GM19240 (cell line): ENCODE results near the gene BCAS3.

ENCODE experiments used
- DNase-seq: peaks from one replicate; pipeline ENCODE4 v3.0.0; 2011; ENCODE audit warnings: low spot score; ENCODE audit not compliant: insufficient read length

Gene BCAS3

GRCh38 chr17:61187038-61187437 lies 509.4 kb downstream of the BCAS3 start:
- no peak for DNase-seq

DNA sequence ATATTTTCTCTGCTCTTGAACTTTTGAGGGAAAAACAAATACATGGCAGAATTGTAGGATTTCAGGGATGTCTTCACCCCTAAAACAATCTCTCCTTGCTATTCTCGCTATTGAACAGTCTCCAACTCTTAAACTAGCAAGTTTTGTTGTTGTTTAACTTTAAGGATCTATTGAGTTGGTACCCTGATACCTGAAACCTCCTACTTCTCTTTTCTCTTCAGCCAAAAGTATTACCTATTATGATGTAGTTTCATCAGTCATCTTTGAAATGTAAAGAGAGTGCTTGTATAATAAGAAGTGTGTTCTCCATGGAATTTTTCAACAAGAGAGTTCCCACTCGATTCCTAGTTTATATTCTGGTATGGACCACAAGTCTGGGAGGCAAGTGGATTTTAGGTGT lies 510.4 kb downstream of the BCAS3 start:
- no peak for DNase-seq

DNA sequence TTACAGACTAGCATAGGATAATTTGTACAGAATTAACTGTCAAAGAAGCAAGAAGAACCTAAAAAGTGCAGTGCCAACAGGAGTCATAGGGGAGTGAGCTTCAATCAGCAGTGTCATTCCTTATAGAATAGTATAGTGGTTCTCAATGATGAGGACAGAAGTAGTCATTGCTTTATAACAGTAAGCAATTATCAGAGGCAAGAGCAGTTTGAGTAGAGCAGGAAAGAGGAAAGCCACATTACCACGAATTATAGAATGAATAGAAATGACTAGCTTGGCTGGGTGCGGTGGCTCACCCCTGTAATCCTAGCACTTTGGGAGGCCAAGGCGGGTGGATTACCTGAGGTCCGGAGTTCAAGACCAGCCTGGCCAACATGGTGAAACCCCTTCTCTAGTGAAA lies 512.3 kb downstream of the BCAS3 start:
- no peak for DNase-seq

DNA sequence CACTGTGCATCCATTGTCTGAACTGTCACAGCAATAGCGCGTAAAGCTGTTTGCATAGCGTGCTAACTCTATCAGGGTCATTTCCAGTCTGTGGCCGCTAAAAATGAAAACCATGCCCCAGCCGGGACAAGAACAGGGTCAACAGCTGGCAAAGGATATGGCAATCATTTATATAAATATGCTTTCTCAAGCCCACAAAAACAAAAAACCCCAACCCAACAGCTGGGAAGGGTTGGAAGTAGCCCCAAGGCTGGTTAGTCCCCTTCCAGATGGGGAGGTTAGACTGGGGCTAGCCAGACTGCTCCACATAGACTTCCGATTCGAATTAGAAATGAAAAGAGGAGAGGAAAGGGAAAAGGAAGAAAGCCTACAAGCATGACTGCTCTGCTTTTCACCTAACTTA lies 518.7 kb downstream of the BCAS3 start:
- no peak for DNase-seq

DNA sequence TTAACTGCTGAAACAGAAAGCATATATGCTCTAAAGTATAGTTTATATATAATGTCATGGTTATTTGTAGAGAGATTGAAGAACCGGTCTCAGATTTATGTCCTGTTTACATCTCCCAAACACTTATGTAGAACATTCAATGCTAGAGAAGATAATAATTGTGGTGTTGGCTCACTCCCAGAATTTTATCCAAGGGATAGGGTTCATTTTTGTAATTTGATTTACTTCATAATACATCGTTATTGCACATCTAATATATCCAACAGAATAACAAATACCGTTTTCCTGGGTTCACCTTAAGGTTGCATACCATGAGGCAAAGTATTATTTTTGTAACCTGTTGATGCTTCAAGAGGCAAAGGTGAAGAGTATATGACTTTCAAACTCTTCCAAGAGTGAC lies 519.1 kb downstream of the BCAS3 start:
- no peak for DNase-seq

DNA sequence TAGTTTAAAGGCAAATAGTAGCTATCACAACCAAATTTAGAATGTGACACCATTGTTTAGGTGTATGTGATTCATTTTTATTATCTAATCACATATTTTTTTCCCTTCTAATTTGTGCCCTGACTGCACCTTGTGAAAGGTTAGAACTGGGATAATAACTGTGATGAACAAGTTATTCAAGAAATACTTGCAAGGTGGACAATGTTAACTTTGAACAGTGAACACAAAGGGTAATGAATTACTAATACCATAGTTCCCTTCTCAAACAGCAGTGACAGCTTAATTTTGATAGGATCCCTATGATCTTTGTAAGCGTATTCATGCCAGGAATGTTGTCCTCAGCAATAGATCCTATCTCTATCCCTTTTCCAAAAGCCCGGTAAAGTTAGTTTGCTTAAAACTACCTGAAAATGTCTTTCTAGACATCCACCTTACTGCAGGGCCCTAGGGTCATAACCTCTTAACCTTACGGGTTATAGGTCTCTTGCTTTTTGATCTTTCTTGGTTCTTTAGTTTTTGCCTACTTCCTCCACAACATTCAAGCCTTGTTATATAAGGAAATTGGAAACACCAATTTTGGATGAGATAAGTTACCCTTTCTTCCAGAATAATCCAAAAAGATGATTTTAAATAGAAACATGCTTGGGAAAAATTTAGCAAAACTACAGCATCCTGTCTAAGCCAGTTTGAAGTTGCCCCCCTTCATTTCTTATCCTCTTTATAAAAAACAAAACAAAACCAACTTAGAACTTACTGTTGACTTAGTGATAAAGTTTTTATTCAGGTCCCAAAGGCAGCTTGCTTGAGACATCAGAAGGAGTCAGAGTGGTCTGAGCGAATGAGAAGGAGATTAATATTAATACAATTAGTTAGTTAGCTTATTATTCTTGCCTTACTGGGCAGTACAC lies 522.0 kb downstream of the BCAS3 start:
- DNase-seq: no peak

DNA sequence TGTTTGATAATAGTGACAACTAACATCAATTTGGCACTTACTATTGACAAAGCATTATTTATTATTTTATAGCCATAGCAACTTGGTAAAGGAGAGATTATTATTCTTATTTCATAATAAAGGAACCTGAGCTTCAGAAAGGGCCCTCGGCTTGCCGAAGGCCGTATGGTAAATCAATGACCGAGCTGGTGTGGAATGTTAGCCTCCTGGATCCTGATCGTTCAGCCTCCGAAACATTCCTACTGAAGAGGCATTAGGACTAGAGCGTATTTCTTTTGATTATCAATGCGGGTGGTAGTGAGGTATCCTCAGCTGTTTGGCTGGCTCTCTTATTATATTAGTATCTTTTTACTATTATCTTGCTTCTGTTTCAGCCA lies 522.7 kb downstream of the BCAS3 start:
- DNase-seq: no peak

DNA sequence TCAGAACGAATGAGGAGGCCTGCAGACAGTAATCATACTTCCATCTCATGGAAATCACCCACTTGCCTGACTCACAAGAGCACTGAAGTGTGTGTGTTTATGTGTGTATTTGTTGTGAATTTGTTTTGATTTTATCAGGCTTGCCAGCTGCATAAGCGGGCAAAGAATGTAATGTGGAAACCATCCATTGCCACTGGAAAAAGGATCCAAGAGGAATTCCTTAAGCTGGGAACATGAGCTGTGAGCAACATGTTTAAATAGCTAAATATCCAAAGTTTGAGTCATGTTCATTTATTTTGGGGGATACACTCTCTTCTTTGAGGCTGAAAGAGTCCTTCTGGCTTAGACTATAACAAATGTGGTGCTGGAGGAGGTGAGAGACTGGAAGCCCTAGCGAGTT lies 523.6 kb downstream of the BCAS3 start:
- no peak for DNase-seq

DNA sequence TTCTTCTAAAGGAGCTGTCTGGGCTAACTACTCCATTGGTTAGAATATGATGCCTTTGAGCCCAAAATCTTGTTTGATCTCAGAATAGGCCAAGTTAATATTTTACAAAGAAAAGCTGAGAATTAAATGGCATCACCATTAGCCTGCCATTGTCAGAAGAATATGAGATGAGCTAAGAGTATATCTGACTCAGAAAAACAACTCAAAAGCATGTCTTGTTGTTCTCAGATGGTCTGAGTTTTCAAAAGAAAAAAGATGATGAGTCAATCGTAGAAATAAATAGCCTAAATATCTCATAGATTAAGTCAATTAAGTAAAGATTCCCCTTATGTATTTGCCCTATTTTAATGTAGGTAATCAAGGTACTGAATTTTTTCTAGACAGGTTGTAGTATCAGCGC lies 524.9 kb downstream of the BCAS3 start:
- DNase-seq: no peak

DNA sequence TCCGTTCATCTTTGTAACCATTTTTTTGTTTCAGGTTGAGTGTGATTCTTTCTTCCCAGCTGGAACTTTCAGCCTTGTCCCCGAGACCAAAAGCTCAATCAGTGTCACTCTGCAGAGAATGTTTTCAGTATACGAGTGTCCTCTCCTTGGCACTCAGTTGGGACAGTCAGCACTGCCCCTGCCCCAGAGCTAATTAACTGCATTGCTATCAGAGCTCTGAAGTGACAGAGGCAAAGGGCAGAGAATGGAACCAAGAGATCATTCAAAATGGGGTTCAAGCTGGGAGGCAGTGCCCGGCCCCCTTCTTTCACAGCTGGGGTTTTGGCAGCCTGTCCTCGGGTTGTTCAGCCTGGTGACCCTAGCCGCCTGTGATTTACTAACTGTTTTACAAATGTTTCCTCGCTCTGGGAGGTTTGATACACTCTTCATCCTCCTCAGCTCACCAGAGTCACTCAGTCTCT lies 526.0 kb downstream of the BCAS3 start:
- DNase-seq: no peak

DNA sequence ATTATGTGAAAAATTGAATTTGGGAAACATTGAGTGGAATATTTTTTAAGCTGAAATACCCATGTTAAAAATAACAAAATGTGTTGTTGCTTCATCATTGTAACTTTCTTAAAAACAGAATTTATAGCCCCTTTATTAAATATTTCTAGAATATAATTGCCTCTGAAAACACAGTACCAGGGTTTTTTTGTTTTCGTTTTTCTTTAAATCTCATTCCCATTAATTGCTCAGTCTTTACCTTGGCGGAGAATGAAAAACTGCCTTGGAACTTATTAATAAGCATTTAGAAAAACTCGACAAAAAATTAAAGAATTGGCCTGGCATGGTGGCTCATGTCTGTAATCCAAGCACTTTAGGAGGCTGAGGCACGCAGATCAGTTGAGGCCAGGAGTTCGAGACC lies 526.8 kb downstream of the BCAS3 start:
- no peak for DNase-seq

DNA sequence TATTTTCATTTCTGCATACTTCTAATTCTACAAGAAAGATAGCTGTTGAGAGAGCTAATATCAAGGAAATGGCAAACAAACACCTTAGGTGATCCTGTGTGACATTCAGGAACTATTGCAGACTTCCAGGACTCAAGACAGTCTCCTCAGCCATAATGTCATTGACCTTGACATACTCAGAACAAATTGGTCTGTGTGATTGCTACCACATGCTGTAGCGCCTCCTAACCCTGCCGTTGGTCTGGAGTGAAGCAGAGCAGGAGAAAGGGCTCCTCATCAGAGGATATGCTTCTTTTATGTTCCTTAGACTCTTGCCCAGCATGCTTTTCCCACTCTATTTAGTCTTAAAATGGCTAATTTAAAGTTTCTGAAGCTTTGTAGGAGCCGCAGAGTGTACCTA lies 527.8 kb downstream of the BCAS3 start:
- DNase-seq: no peak

DNA sequence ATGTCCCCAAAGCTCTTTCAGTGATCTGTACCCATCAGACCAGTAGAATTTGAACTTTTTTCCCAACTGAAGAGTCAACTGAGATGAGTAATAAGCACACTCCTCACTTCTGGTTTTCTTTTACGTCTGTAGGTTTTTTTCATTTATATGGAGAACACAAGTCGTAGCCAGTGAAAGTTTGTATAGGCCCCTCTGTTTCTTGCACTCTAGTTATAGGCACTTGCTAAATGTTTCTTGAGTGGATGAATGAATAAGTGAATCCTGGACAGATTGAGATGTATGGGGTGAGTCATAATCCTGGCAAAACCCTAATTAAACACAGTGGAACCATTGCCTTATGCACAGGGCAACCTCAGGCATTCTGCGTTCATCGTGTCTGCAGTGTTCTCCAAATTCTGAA lies 528.3 kb downstream of the BCAS3 start:
- DNase-seq: no peak

GRCh38 chr17:61206922-61207321 lies 529.3 kb downstream of the BCAS3 start:
- no peak for DNase-seq

DNA sequence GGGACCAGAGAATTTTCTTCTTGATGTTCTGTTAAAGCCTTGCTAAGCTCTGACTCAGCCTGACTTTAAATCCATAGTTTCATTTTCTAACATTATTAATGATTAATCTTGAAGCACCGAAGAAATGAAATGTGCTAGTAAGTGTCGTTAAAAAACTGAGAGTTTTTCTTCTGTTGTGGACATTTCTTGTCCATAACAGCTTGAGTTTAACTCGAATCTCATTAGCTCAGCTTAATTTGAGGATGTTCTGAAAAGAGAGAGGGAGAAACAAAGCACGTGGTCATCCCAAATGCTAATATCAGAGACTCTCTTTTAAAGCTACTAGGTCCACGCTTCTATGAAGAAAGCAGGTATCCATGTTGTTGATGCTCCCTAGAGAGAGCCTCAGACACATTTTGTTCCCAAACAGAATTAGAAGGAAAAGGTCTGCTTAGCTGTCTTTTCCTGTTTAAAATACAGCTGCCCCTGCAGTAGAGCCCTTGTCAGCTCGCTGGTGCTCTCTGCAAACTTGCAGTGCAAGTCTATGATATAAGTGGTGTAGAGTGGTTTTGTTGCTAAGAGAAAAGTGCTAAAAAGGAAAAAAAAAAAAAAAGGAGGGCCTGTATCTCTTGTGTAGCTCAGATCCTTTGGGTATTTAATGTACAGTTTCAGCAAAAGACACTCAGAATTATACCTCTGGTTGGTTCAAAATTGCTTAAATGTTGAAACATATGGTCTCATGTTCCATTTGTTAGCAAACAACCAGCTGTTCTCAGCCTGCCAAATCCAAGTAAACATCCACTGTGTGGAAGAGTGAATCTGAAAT lies 530.9 kb downstream of the BCAS3 start:
- no peak for DNase-seq

DNA sequence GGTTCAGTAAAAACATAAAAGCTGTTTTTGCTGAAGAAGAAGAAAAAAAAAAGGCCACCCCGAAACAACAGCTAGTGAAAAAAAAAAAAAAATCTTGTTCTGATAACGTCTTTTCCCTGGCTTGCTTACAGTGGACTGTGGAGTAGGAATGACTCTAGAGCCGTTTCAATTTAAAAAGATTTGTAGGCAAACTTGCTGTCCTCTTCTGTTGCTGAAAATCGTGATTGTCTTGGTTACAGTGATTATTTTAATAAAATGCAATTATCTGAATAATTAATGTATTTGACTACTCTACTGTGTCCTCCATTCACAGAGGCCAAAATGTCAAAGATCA lies 531.4 kb downstream of the BCAS3 start:
- no peak for DNase-seq

DNA sequence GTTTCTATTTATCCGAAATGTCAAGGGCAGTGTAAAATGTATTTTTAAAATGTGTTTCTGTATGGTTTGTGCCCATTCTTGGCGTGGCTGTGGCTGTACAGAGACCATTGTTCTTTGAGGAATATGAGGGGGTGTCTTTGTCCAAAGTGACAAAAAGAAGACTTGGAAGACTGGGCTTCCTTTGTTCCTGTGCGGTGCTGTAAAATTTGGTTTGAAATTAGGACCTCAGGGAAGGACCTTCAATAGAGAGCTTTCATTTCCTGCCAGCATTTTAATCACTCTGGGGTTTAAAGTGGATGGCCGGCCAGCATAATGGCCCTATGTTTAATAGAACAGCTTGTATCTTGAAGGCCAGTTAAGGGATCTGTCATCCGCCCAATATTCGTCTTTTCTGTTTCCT lies 531.9 kb downstream of the BCAS3 start:
- DNase-seq: no peak

- no peak for DNase-seq
These were observed 533.6 kb downstream of the BCAS3 start for GRCh38 chr17:61211236-61211635.

GRCh38 chr17:61212655-61213054 lies 535.0 kb downstream of the BCAS3 start:
- no peak for DNase-seq

GRCh38 chr17:61214753-61215152 lies 537.1 kb downstream of the BCAS3 start:
- DNase-seq: no peak

- DNase-seq: no peak
These were observed 538.4 kb downstream of the BCAS3 start for GRCh38 chr17:61216066-61216465.

- DNase-seq: no peak
These were observed 540.3 kb downstream of the BCAS3 start for GRCh38 chr17:61217878-61218437.
